Measurements from ENCODE around the gene NELL1.

Gene NELL1

GRCh38 chr11:21398195-21398594 is 728.8 kb downstream of the NELL1 start:
- no peak overlapping the region for H3K4me3 ChIP-seq (ENCODE audit: extremely low read depth, insufficient read depth, low read length, poor library complexity, severe bottlenecking)
- H3K4me1 ChIP-seq (ENCODE audit: control insufficient read depth, insufficient read depth, low read length, poor library complexity, severe bottlenecking) = no peaks in the 10 kb centered on the region
- no peaks in the 10 kb centered on the region for H3K9me3 ChIP-seq (ENCODE audit: control insufficient read depth, low read length)
- H3K27ac ChIP-seq (ENCODE audit: low read depth, low read length, severe bottlenecking) = no peak overlapping the region
- WGBS, 2 experiments (ENCODE audit: insufficient coverage in 2 of 2) = 96 to 100% methylated on average over 2 to 3 of the region's 3 CpGs
- H3K36me3 ChIP-seq (ENCODE audit: control insufficient read depth, insufficient read depth, low read length) = no peaks in the 10 kb centered on the region

GRCh38 chr11:21401496-21401895 is 732.1 kb downstream of the NELL1 start:
- no peak overlapping the region for H3K27ac ChIP-seq (ENCODE audit: low read depth, low read length, severe bottlenecking)
- H3K4me1 ChIP-seq (ENCODE audit: control insufficient read depth, insufficient read depth, low read length, poor library complexity, severe bottlenecking) = no peaks in the 10 kb centered on the region
- no peak overlapping the region for H3K4me3 ChIP-seq (ENCODE audit: extremely low read depth, insufficient read depth, low read length, poor library complexity, severe bottlenecking)
- 100% methylated on average over 1 of the region's 1 CpG for WGBS, 2 experiments (ENCODE audit: insufficient coverage in 2 of 2)
- H3K9me3 ChIP-seq (ENCODE audit: control insufficient read depth, low read length) = no peaks in the 10 kb centered on the region
- H3K36me3 ChIP-seq (ENCODE audit: control insufficient read depth, insufficient read depth, low read length) = no peaks in the 10 kb centered on the region

GRCh38 chr11:21402274-21402673 is 732.9 kb downstream of the NELL1 start:
- WGBS, 2 experiments (ENCODE audit: insufficient coverage in 2 of 2) = 100% methylated on average over 1 of the region's 1 CpG; no CpG with 5 or more reads in 1 of the 2 experiments
- Histone ChIP-seq H3K4me1 (ENCODE audit: control insufficient read depth, insufficient read depth, low read length, poor library complexity, severe bottlenecking) (no peaks in the 10 kb centered on the region), H3K27ac (ENCODE audit: low read depth, low read length, severe bottlenecking) (no peak overlapping the region)

GRCh38 chr11:21403069-21403468 is 733.7 kb downstream of the NELL1 start:
- no peak overlapping the region for H3K4me3 ChIP-seq (ENCODE audit: extremely low read depth, insufficient read depth, low read length, poor library complexity, severe bottlenecking)
- no peaks in the 10 kb centered on the region for H3K36me3 ChIP-seq (ENCODE audit: control insufficient read depth, insufficient read depth, low read length)
- H3K27ac ChIP-seq (ENCODE audit: low read depth, low read length, severe bottlenecking) = no peak overlapping the region
- no peaks in the 10 kb centered on the region for H3K9me3 ChIP-seq (ENCODE audit: control insufficient read depth, low read length)
- H3K4me1 ChIP-seq (ENCODE audit: control insufficient read depth, insufficient read depth, low read length, poor library complexity, severe bottlenecking) = no peaks in the 10 kb centered on the region

More at GRCh38 chr11:21402274-21402673, 732.9 kb downstream of the NELL1 start:
- no peaks in the 10 kb centered on the region for H3K36me3 ChIP-seq (ENCODE audit: control insufficient read depth, insufficient read depth, low read length)
- no peak overlapping the region for H3K4me3 ChIP-seq (ENCODE audit: extremely low read depth, insufficient read depth, low read length, poor library complexity, severe bottlenecking)
- H3K9me3 ChIP-seq (ENCODE audit: control insufficient read depth, low read length) = no peaks in the 10 kb centered on the region

GRCh38 chr11:21405422-21405821 is 736.0 kb downstream of the NELL1 start:
- 82 to 100% methylated on average over 1 of the region's 1 CpG for WGBS, 2 experiments (ENCODE audit: insufficient coverage in 2 of 2)
- Histone ChIP-seq H3K4me3 (ENCODE audit: extremely low read depth, insufficient read depth, low read length, poor library complexity, severe bottlenecking) (no peak overlapping the region), H3K36me3 (ENCODE audit: control insufficient read depth, insufficient read depth, low read length) (no peaks in the 10 kb centered on the region), H3K9me3 (ENCODE audit: control insufficient read depth, low read length) (no peaks in the 10 kb centered on the region), H3K4me1 (ENCODE audit: control insufficient read depth, insufficient read depth, low read length, poor library complexity, severe bottlenecking) (no peaks in the 10 kb centered on the region), H3K27ac (ENCODE audit: low read depth, low read length, severe bottlenecking) (no peak overlapping the region)

GRCh38 chr11:21410513-21410912 is 741.1 kb downstream of the NELL1 start:
- no peak overlapping the region for H3K27ac ChIP-seq (ENCODE audit: low read depth, low read length, severe bottlenecking)
- 83 to 100% methylated on average over 1 of the region's 5 CpGs for WGBS, 2 experiments (ENCODE audit: insufficient coverage in 2 of 2)
- no peaks in the 10 kb centered on the region for H3K9me3 ChIP-seq (ENCODE audit: control insufficient read depth, low read length)

GRCh38 chr11:21411104-21411503 is 741.7 kb downstream of the NELL1 start:
- WGBS, 2 experiments (ENCODE audit: insufficient coverage in 2 of 2) = no CpG with 5 or more reads among the region's 1 CpG
- no peaks in the 10 kb centered on the region for H3K4me1 ChIP-seq (ENCODE audit: control insufficient read depth, insufficient read depth, low read length, poor library complexity, severe bottlenecking)
- H3K36me3 ChIP-seq (ENCODE audit: control insufficient read depth, insufficient read depth, low read length) = no peaks in the 10 kb centered on the region
- H3K4me3 ChIP-seq (ENCODE audit: extremely low read depth, insufficient read depth, low read length, poor library complexity, severe bottlenecking) = no peak overlapping the region
- H3K27ac ChIP-seq (ENCODE audit: low read depth, low read length, severe bottlenecking) = no peak overlapping the region
- H3K9me3 ChIP-seq (ENCODE audit: control insufficient read depth, low read length) = no peaks in the 10 kb centered on the region

More at GRCh38 chr11:21410513-21410912, 741.1 kb downstream of the NELL1 start:
- Histone ChIP-seq H3K36me3 (ENCODE audit: control insufficient read depth, insufficient read depth, low read length) (no peaks in the 10 kb centered on the region), H3K4me1 (ENCODE audit: control insufficient read depth, insufficient read depth, low read length, poor library complexity, severe bottlenecking) (no peaks in the 10 kb centered on the region), H3K4me3 (ENCODE audit: extremely low read depth, insufficient read depth, low read length, poor library complexity, severe bottlenecking) (no peak overlapping the region)

- no peaks in the 10 kb centered on the region for H3K36me3 ChIP-seq (ENCODE audit: control insufficient read depth, insufficient read depth, low read length)
- H3K4me1 ChIP-seq (ENCODE audit: control insufficient read depth, insufficient read depth, low read length, poor library complexity, severe bottlenecking) = no peaks in the 10 kb centered on the region
- WGBS, 2 experiments (ENCODE audit: insufficient coverage in 2 of 2) = 60 to 100% methylated on average over 1 of the region's 1 CpG
- H3K9me3 ChIP-seq (ENCODE audit: control insufficient read depth, low read length) = no peaks in the 10 kb centered on the region
- no peak overlapping the region for H3K27ac ChIP-seq (ENCODE audit: low read depth, low read length, severe bottlenecking)
- H3K4me3 ChIP-seq (ENCODE audit: extremely low read depth, insufficient read depth, low read length, poor library complexity, severe bottlenecking) = no peak overlapping the region
These were observed 742.2 kb downstream of the NELL1 start for GRCh38 chr11:21411597-21411996.

GRCh38 chr11:21412652-21413383 is 743.4 kb downstream of the NELL1 start:
- 83 to 86% methylated on average over 3 of the region's 5 CpGs for WGBS, 2 experiments (ENCODE audit: insufficient coverage in 2 of 2)
- Histone ChIP-seq H3K36me3 (ENCODE audit: control insufficient read depth, insufficient read depth, low read length) (no peaks in the 10 kb centered on the region), H3K4me1 (ENCODE audit: control insufficient read depth, insufficient read depth, low read length, poor library complexity, severe bottlenecking) (no peaks in the 10 kb centered on the region), H3K9me3 (ENCODE audit: control insufficient read depth, low read length) (no peaks in the 10 kb centered on the region), H3K4me3 (ENCODE audit: extremely low read depth, insufficient read depth, low read length, poor library complexity, severe bottlenecking) (no peak overlapping the region), H3K27ac (ENCODE audit: low read depth, low read length, severe bottlenecking) (no peak overlapping the region)

- Histone ChIP-seq H3K4me3 (ENCODE audit: extremely low read depth, insufficient read depth, low read length, poor library complexity, severe bottlenecking) (no peak overlapping the region), H3K27ac (ENCODE audit: low read depth, low read length, severe bottlenecking) (no peak overlapping the region), H3K36me3 (ENCODE audit: control insufficient read depth, insufficient read depth, low read length) (no peaks in the 10 kb centered on the region), H3K4me1 (ENCODE audit: control insufficient read depth, insufficient read depth, low read length, poor library complexity, severe bottlenecking) (no peaks in the 10 kb centered on the region), H3K9me3 (ENCODE audit: control insufficient read depth, low read length) (no peaks in the 10 kb centered on the region)
- WGBS, 2 experiments (ENCODE audit: insufficient coverage in 2 of 2) = 83 to 88% methylated on average over 1 of the region's 2 CpGs
These were observed 745.6 kb downstream of the NELL1 start for GRCh38 chr11:21414953-21415352.

GRCh38 chr11:21415606-21416005 is 746.2 kb downstream of the NELL1 start:
- no peaks in the 10 kb centered on the region for H3K9me3 ChIP-seq (ENCODE audit: control insufficient read depth, low read length)
- H3K27ac ChIP-seq (ENCODE audit: low read depth, low read length, severe bottlenecking) = no peak overlapping the region
- H3K4me3 ChIP-seq (ENCODE audit: extremely low read depth, insufficient read depth, low read length, poor library complexity, severe bottlenecking) = no peak overlapping the region
- H3K36me3 ChIP-seq (ENCODE audit: control insufficient read depth, insufficient read depth, low read length) = no peaks in the 10 kb centered on the region
- H3K4me1 ChIP-seq (ENCODE audit: control insufficient read depth, insufficient read depth, low read length, poor library complexity, severe bottlenecking) = no peaks in the 10 kb centered on the region
- WGBS, 2 experiments (ENCODE audit: insufficient coverage in 2 of 2) = 63 to 100% methylated on average over 1 of the region's 2 CpGs

All from mesodermal cell (in vitro differentiated cells).